ENCODE measurements around the gene VSNL1. TPM values are rescaled to one million over a fixed set of nuclear protein-coding genes. Genes with fewer than 3 reads are reported as not detected.

VSNL1 gene
- total RNA-seq, 1 experiment from 2014 or later: not detected

GRCh38 chr2:17689010-17689409 is 148.5 kb downstream of the VSNL1 start:
- Histone ChIP-seq H2AFZ (no peak overlapping the region), H3K9me2 (ENCODE audit: insufficient read depth) (no peaks in the 10 kb centered on the region), H3K27me3 (ENCODE audit: insufficient read depth, low read depth) (no peaks in the 10 kb centered on the region), H3K79me2 (ENCODE audit: low read depth) (no peaks in the 10 kb centered on the region), H3F3A (ENCODE audit: insufficient read depth, low read depth) (no peaks in the 10 kb centered on the region), H3K9me3 (ENCODE audit: insufficient read depth, low read depth) (no peaks in the 10 kb centered on the region; the same call in 1 of the 2 replicates), H3K4me2 (no peak overlapping the region), H3K4me1 (replicated peaks; ENCODE audit: insufficient read depth) (no peaks in the 10 kb centered on the region), H3K36me3 (ENCODE audit: low read depth) (peaks cover 26% of the 10 kb centered on the region), H3K27ac (no peak overlapping the region), H3K4me3 (no peak overlapping the region), H4K20me1 (ENCODE audit: insufficient read depth) (no peaks in the 10 kb centered on the region)
- POLR2A ChIA-PET (ENCODE audit: unreplicated experiment): no interaction called here
- CTCF ChIA-PET: no interaction called here
- intact Hi-C loops (cut with micrococcal nuclease; ENCODE audit: unreplicated experiment): no loop called here
- DNase-seq: no peak
- no TSS peak for BruUV-seq (replicated peaks)
- TF ChIP-seq CTCF (conservative IDR thresholded peaks at IDR 0.05): no peak
- TF ChIP-seq EZH2 (IDR thresholded peaks at IDR 0.05; ENCODE audit: low read depth): no peak

- Histone ChIP-seq H3K27ac (no peak overlapping the region), H3K9me3 (ENCODE audit: insufficient read depth, low read depth) (no peaks in the 10 kb centered on the region; the same call in 1 of the 2 replicates), H4K20me1 (ENCODE audit: insufficient read depth) (no peaks in the 10 kb centered on the region), H3K4me3 (no peak overlapping the region), H3K4me1 (replicated peaks; ENCODE audit: insufficient read depth) (no peaks in the 10 kb centered on the region), H3K9me2 (ENCODE audit: insufficient read depth) (no peaks in the 10 kb centered on the region), H3K27me3 (ENCODE audit: insufficient read depth, low read depth) (no peaks in the 10 kb centered on the region), H3F3A (ENCODE audit: insufficient read depth, low read depth) (no peaks in the 10 kb centered on the region), H3K79me2 (ENCODE audit: low read depth) (no peaks in the 10 kb centered on the region), H3K36me3 (ENCODE audit: low read depth) (peaks cover 33% of the 10 kb centered on the region), H2AFZ (no peak overlapping the region), H3K4me2 (no peak overlapping the region)
- BruUV-seq (replicated peaks): no TSS peak
- intact Hi-C loops (cut with micrococcal nuclease; ENCODE audit: unreplicated experiment): no loop called here
- CTCF ChIA-PET: no interaction called here
- DNase-seq: no peak
- POLR2A ChIA-PET (ENCODE audit: unreplicated experiment): interaction anchor here (0.6 kb wide), 1 partner anchor 12 kb away, joined by 4 read pairs; no protein-coding TSS in a partner anchor
- no peak for TF ChIP-seq CTCF (conservative IDR thresholded peaks at IDR 0.05)
These were observed 150.3 kb downstream of the VSNL1 start for GRCh38 chr2:17690776-17691175.

Other genes starting within 250 kb of the VSNL1 start
- not detected in 2 replicates for gene RAD51AP2, start 22.3 kb upstream of the VSNL1 start, total RNA-seq (2021)
- gene SMC6, start 213.1 kb downstream of the VSNL1 start, total RNA-seq (2021): 15.5 and 19.2 TPM in 2 replicates
- gene GEN1, start 213.4 kb downstream of the VSNL1 start, total RNA-seq (2021): 14.4 and 28.3 TPM in 2 replicates

Measured in PC-9 (cell line).